Keratinocyte (primary cell): Measurements from ENCODE around the gene GPRC6A. TPM values are rescaled to one million over a fixed set of nuclear protein-coding genes. Genes with fewer than 3 reads are reported as not detected.

Source experiments
- DNase-seq: peaks from one replicate; pipeline ENCODE4 v3.0.0-alpha.2; 2011; ENCODE audit warnings: low read depth, missing footprints, low spot score
- FAIRE-seq: peaks from 2 replicates; lab custom pipeline; 2011; peaks lifted over from hg19 to GRCh38; lab: Jason Lieb, UNC
- H2AFZ ChIP-seq: 2 replicates; pipeline ENCODE4 v1.6.0; 2012; ENCODE audit warnings: low read length, control low read depth, inconsistent platforms; ENCODE audit not compliant: control insufficient read depth
- H3K27ac ChIP-seq: 2 replicates; pipeline ENCODE4 v1.5.1; 2011; ENCODE audit warnings: low read length; ENCODE audit not compliant: control insufficient read depth, insufficient read depth
- H3K27me3 ChIP-seq: 3 replicates; pipeline ENCODE4 v1.6.0; 2011; ENCODE audit warnings: low read length; ENCODE audit not compliant: control insufficient read depth, insufficient read depth; ENCODE audit errors: extremely low read depth
- H3K36me3 ChIP-seq, 2 experiments: 2 replicates in 1 of 2; 3 replicates in 1 of 2; pipeline ENCODE4 v1.5.1; 2011; ENCODE audit warnings: low read length in 2 of 2, mild to moderate bottlenecking in 1 of 2; ENCODE audit not compliant: control insufficient read depth in 2 of 2, insufficient read depth in 2 of 2; ENCODE audit errors: extremely low read depth in 1 of 2
- H3K4me1 ChIP-seq: 3 replicates; pipeline ENCODE4 v1.5.1; 2011; ENCODE audit warnings: low read length; ENCODE audit not compliant: control insufficient read depth, insufficient read depth; ENCODE audit errors: extremely low read depth
- H3K4me2 ChIP-seq: 3 replicates; pipeline ENCODE4 v1.6.0; 2011; ENCODE audit warnings: low read depth, low read length; ENCODE audit not compliant: control insufficient read depth, insufficient read depth; ENCODE audit errors: extremely low read depth
- H3K4me3 ChIP-seq, 3 experiments: fragments of 200-600 bp in 1 of 3; sonication (generic) in 1 of 3; 2 replicates in 2 of 3; 3 replicates in 1 of 3; pipeline ENCODE4 v1.5.1; 2011 to 2016; ENCODE audit warnings: low read length in 3 of 3, mild to moderate bottlenecking in 3 of 3, control low read depth in 2 of 3, inconsistent platforms in 1 of 3, low read depth in 1 of 3, mixed read lengths in 1 of 3, mixed run types in 1 of 3, moderate library complexity in 1 of 3; ENCODE audit not compliant: control insufficient read depth in 2 of 3, insufficient read depth in 2 of 3; ENCODE audit errors: extremely low read depth in 1 of 3
- H3K79me2 ChIP-seq: 2 replicates; pipeline ENCODE4 v1.6.0; 2012; ENCODE audit warnings: low read length; ENCODE audit not compliant: control insufficient read depth, insufficient read depth
- H3K9ac ChIP-seq: 3 replicates; pipeline ENCODE4 v1.6.0; 2011; ENCODE audit warnings: low read length; ENCODE audit not compliant: control insufficient read depth, insufficient read depth; ENCODE audit errors: extremely low read depth
- H3K9me1 ChIP-seq: 3 replicates; pipeline ENCODE4 v1.6.0; 2011; ENCODE audit warnings: low read length; ENCODE audit not compliant: control insufficient read depth, insufficient read depth; ENCODE audit errors: extremely low read depth
- H3K9me3 ChIP-seq: 2 replicates; pipeline ENCODE4 v1.5.1; 2012; ENCODE audit warnings: low read depth, low read length; ENCODE audit not compliant: control insufficient read depth
- H4K20me1 ChIP-seq: 3 replicates; pipeline ENCODE4 v1.6.0; 2011; ENCODE audit warnings: low read length; ENCODE audit not compliant: control insufficient read depth, insufficient read depth; ENCODE audit errors: extremely low read depth
- EZH2 ChIP-seq: IDR thresholded peaks from one replicate; pipeline ENCODE4 v1.6.1; 2012; ENCODE audit warnings: inconsistent platforms, mild to moderate bottlenecking, low read length, moderate library complexity
- dilution Hi-C: fragments of 300-500 bp; cut with MboI; formaldehyde crosslinking; loops from one replicate; pipeline ENCODE4 v1.7.0; 2020; ENCODE audit warnings: low sequenced_read_pairs; ENCODE audit not compliant: extremely low pct_ligation_motif_present
- polyA plus RNA-seq, 5 experiments: library from polyadenylated mRNA; depleted of rRNA in 3 of 5; stranded (reverse) in 3 of 5; stranded (forward) in 1 of 5; unstranded in 1 of 5; fragments of >200 nt; gene quantifications; 1 replicate in 1 of 5; 2 replicates in 3 of 5; 3 replicates in 1 of 5; pipeline versions ENCODE4 v1.2.1 to v1.2.3, GENCODE V29; 2011 to 2012; ENCODE audit warnings: missing spikeins in 2 of 5, low read depth in 1 of 5, low replicate concordance in 1 of 5
- TF ChIP-seq, protein P1 (sequence below), 3 experiments: IDR thresholded peaks in 1 of 3; conservative IDR thresholded peaks in 1 of 3; optimal IDR thresholded peaks in 1 of 3; 2 replicates in 2 of 3; 3 replicates in 1 of 3; pipeline versions ENCODE3 to v1.5.1; 2011; ENCODE audit warnings: low read length in 3 of 3, mild to moderate bottlenecking in 3 of 3, moderate library complexity in 2 of 3, control low read depth in 1 of 3, inconsistent platforms in 1 of 3; ENCODE audit not compliant: insufficient read depth in 2 of 3; ENCODE audit errors: extremely low read depth in 1 of 3

GPRC6A gene
- polyA plus RNA-seq, 1 donor (not counting 4 experiments of a cell fraction or from before 2014, with no cell fraction given), result not detected

DNA sequence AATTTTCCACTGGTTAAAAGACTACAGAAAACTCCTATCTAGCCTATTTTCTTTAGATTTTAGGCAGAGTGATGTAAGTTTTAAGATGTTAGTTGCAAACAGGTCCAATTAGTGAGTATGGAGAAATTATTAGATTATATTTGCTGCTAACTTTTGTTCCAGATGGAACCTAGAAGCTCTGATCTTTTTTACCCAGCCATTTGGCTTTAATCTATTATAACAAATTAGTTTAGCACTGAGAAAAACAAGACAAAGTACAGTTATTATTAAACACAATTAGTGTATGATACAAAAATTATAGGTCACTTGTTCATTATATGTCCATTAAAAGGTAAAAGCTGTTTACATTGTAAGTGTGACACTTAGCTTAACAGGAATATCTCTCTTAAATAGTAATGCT lies 65.8 kb downstream of the GPRC6A start:
- Histone ChIP-seq H3K4me2 (no peak overlapping the region), H3K27me3 (peaks cover 31% of the 10 kb centered on the region), H3K4me1 (no peaks in the 10 kb centered on the region), H3K9ac (no peak overlapping the region), H3K4me3 (no peak overlapping the region), H3K36me3 (no peaks in the 10 kb centered on the region), H3K79me2 (no peaks in the 10 kb centered on the region), H3K27ac (no peak overlapping the region), H3K9me3 (no peaks in the 10 kb centered on the region), H2AFZ (no peak overlapping the region), H4K20me1 (peaks cover 3% of the 10 kb centered on the region), H3K9me1 (no peaks in the 10 kb centered on the region)
- TF ChIP-seq, protein P1, sequence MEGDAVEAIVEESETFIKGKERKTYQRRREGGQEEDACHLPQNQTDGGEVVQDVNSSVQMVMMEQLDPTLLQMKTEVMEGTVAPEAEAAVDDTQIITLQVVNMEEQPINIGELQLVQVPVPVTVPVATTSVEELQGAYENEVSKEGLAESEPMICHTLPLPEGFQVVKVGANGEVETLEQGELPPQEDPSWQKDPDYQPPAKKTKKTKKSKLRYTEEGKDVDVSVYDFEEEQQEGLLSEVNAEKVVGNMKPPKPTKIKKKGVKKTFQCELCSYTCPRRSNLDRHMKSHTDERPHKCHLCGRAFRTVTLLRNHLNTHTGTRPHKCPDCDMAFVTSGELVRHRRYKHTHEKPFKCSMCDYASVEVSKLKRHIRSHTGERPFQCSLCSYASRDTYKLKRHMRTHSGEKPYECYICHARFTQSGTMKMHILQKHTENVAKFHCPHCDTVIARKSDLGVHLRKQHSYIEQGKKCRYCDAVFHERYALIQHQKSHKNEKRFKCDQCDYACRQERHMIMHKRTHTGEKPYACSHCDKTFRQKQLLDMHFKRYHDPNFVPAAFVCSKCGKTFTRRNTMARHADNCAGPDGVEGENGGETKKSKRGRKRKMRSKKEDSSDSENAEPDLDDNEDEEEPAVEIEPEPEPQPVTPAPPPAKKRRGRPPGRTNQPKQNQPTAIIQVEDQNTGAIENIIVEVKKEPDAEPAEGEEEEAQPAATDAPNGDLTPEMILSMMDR (optimal IDR thresholded peaks at IDR 0.05 in 1 of 3, IDR thresholded peaks at IDR 0.05 in 1 of 3, conservative IDR thresholded peaks at IDR 0.05 in 1 of 3; ENCODE audit: extremely low read depth in 1 of 3, insufficient read depth in 2 of 3, low read length in 3 of 3), result no peak
- TF ChIP-seq EZH2, result no peak
- DNase-seq (no peak), FAIRE-seq (no peak)
- dilution Hi-C loops, result no loop called here

GRCh38 chr6:116762235-116762634 lies 66.6 kb downstream of the GPRC6A start:
- H3K27me3 ChIP-seq, result peaks cover 31% of the 10 kb centered on the region
- H3K4me2 ChIP-seq, result no peak overlapping the region
- no peaks in the 10 kb centered on the region for H3K36me3 ChIP-seq
- no peaks in the 10 kb centered on the region for H3K9me3 ChIP-seq
- H3K9ac ChIP-seq, result no peak overlapping the region
- H3K9me1 ChIP-seq, result no peaks in the 10 kb centered on the region
- no peaks in the 10 kb centered on the region for H3K4me1 ChIP-seq
- no peaks in the 10 kb centered on the region for H3K79me2 ChIP-seq
- TF ChIP-seq EZH2, result no peak
- TF ChIP-seq, protein P1 (optimal IDR thresholded peaks at IDR 0.05 in 1 of 3, IDR thresholded peaks at IDR 0.05 in 1 of 3, conservative IDR thresholded peaks at IDR 0.05 in 1 of 3; ENCODE audit: extremely low read depth in 1 of 3, insufficient read depth in 2 of 3, low read length in 3 of 3), result no peak
- dilution Hi-C loops, result no loop called here
- H2AFZ ChIP-seq, result no peak overlapping the region
- DNase-seq, result no peak
- no peak overlapping the region for H3K27ac ChIP-seq
- no peak for FAIRE-seq
- H3K4me3 ChIP-seq, result no peak overlapping the region
- peaks cover 3% of the 10 kb centered on the region for H4K20me1 ChIP-seq
